ENCODE measurements around the gene LMNTD2.

The LMNTD2 gene

GRCh38 chr11:558503-558902 lies 2.0 kb downstream of the LMNTD2 start:
- ChIA-PET POLR2A (no interaction called here), CTCF (interaction anchor here (2.1 kb wide), 1 partner anchor 40 kb away, joined by 9 read pairs; no protein-coding TSS in a partner anchor)

GRCh38 chr11:557328-558132 lies 3.0 kb downstream of the LMNTD2 start:
- no peak for DNase-seq (ENCODE audit: extremely low spot score)
- CTCF ChIA-PET = interaction anchor here (0.9 to 8.1 kb wide), 5 partner anchors 9 to 208 kb away, joined by 3 to 71 read pairs (median 3); partner anchors contain the start of gene SCT
- no peak for TF ChIP-seq CTCF (IDR thresholded peaks at IDR 0.05; ENCODE audit: control extremely low read depth, extremely low read depth, low read depth, missing control alignments)
- POLR2A ChIA-PET = no interaction called here

More at GRCh38 chr11:558503-558902, 2.0 kb downstream of the LMNTD2 start:
- no peak for TF ChIP-seq CTCF (IDR thresholded peaks at IDR 0.05; ENCODE audit: control extremely low read depth, extremely low read depth, low read depth, missing control alignments)
- no peak for DNase-seq (ENCODE audit: extremely low spot score)

GRCh38 chr11:556662-557256 lies 3.8 kb downstream of the LMNTD2 start:
- DNase-seq (ENCODE audit: extremely low spot score) = no peak
- TF ChIP-seq CTCF (IDR thresholded peaks at IDR 0.05; ENCODE audit: control extremely low read depth, extremely low read depth, low read depth, missing control alignments) = no peak
- POLR2A ChIA-PET = interaction anchor here (0.6 kb wide), 1 partner anchor 12 kb away, joined by 3 read pairs; no protein-coding TSS in a partner anchor
- CTCF ChIA-PET = interaction anchor here (0.9 to 8.1 kb wide), 9 partner anchors 10 to 208 kb away, joined by 3 to 71 read pairs (median 3); partner anchors contain the start of genes HRAS and SCT

GRCh38 chr11:555780-556661 lies 4.5 kb downstream of the LMNTD2 start:
- CTCF ChIA-PET = interaction anchor here (0.9 to 8.1 kb wide), 16 partner anchors 10 to 218 kb away, joined by 3 to 71 read pairs (median 4); partner anchors contain the start of gene HRAS
- POLR2A ChIA-PET = interaction anchor here (0.6 to 1.4 kb wide), 2 partner anchors 11 to 15 kb away, joined by 3 read pairs; no protein-coding TSS in a partner anchor
- DNase-seq (ENCODE audit: extremely low spot score) = no peak
- no peak for TF ChIP-seq CTCF (IDR thresholded peaks at IDR 0.05; ENCODE audit: control extremely low read depth, extremely low read depth, low read depth, missing control alignments)

GRCh38 chr11:555227-555779 lies 5.2 kb downstream of the LMNTD2 start:
- ChIA-PET CTCF (interaction anchor here (0.8 to 8.1 kb wide), 23 partner anchors 8 to 246 kb away, joined by 3 to 71 read pairs (median 4); partner anchors contain the start of genes HRAS and TMEM80), POLR2A (interaction anchor here (1.4 kb wide), 1 partner anchor 14 kb away, joined by 3 read pairs; no protein-coding TSS in a partner anchor)
- no peak for DNase-seq (ENCODE audit: extremely low spot score)
- no peak for TF ChIP-seq CTCF (IDR thresholded peaks at IDR 0.05; ENCODE audit: control extremely low read depth, extremely low read depth, low read depth, missing control alignments)

All from GM10248 (cell line).